HepG2 (cell line): Measurements from ENCODE around the gene COPZ1.

ENCODE experiments used
- CCAR2 ChIP-seq: fragments of 200-400 bp; formaldehyde crosslinking; optimal IDR thresholded peaks from 2 replicates; pipeline ENCODE3; 2018; ENCODE audit warnings: low read depth, mild to moderate bottlenecking, low read length, moderate library complexity
- EP300 ChIP-seq, 3 experiments: sonication (generic) in 1 of 3; formaldehyde crosslinking in 1 of 3; IDR thresholded peaks; 2 replicates each; pipeline versions ENCODE4 v1.5.1 to v1.6.1; 2011 to 2020; ENCODE audit warnings: low read depth in 2 of 3, low read length in 2 of 3, borderline replicate concordance in 1 of 3, improper control_type of control experiment in 1 of 3, mild to moderate bottlenecking in 1 of 3, missing genetic modification reagents in 1 of 3, moderate library complexity in 1 of 3
- LCORL ChIP-seq, 2 experiments: fragments of 450-650 bp in 1 of 2; sonication (generic) in 1 of 2; formaldehyde crosslinking in 1 of 2; IDR thresholded peaks; 2 replicates each; pipeline versions ENCODE4 v1.5.0 to v1.6.1; 2017 to 2020; ENCODE audit warnings: antibody characterized with exemption in 1 of 2, missing genetic modification reagents in 1 of 2
- NR2C2 ChIP-seq: sonication (generic); formaldehyde crosslinking; IDR thresholded peaks from 2 replicates; pipeline ENCODE4 v1.4.0; 2020; ENCODE audit warnings: missing genetic modification reagents, mild to moderate bottlenecking, moderate library complexity, borderline replicate concordance
- POLR2A ChIP-seq, 2 experiments: IDR thresholded peaks; 2 replicates each; pipeline ENCODE4 v1.6.1; 2011; ENCODE audit warnings: low read depth in 2 of 2, low read length in 2 of 2, mild to moderate bottlenecking in 1 of 2, moderate library complexity in 1 of 2; ENCODE audit not compliant: insufficient read depth in 1 of 2
- POLR2AphosphoS5 ChIP-seq: IDR thresholded peaks from 2 replicates; pipeline ENCODE4 v1.6.1; 2012; ENCODE audit warnings: low read depth, low read length
- SRF ChIP-seq: IDR thresholded peaks from 2 replicates; pipeline ENCODE4 v1.6.1; 2011; ENCODE audit warnings: mild to moderate bottlenecking, low read depth, low read length, moderate library complexity
- ZNF101 ChIP-seq: sonication (generic); formaldehyde crosslinking; IDR thresholded peaks from 2 replicates; pipeline ENCODE4 v1.4.0; 2020; ENCODE audit warnings: mild to moderate bottlenecking, low read depth, missing genetic modification reagents, borderline replicate concordance
- ZNF24 ChIP-seq: fragments of 450-650 bp; IDR thresholded peaks from 2 replicates; pipeline ENCODE4 v1.6.1; 2017; ENCODE audit warnings: antibody characterized with exemption, mild to moderate bottlenecking
- ZNF747 ChIP-seq: sonication (generic); formaldehyde crosslinking; IDR thresholded peaks from 2 replicates; pipeline ENCODE4 v1.8.1; 2023; ENCODE audit warnings: missing genetic modification reagents, mild to moderate bottlenecking, borderline replicate concordance
- TF ChIP-seq, protein P1 (sequence below): sonication (generic); formaldehyde crosslinking; IDR thresholded peaks from 2 replicates; pipeline ENCODE4 v1.5.0; 2020; ENCODE audit warnings: mild to moderate bottlenecking, missing genetic modification reagents, moderate library complexity

DNA sequence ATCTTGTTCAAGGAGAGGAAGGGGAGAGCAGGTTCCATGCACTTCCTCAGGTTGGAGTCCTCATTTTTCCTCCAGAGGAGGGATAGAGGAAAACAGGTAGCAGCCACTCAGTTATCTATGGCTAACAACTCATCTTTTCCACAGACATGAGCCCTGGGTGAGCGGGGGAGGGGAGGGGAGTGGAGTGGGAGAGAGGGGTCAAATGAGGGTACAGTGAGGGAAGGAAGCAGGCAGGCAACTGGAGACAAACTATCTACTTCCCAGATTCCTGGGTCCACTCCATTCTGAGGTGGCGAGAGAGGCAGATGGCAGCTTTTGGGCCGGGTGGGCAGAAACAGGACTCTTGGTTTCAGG lies 62.2 kb downstream of the COPZ1 start:
- TF ChIP-seq ZNF747 (CRISPR knock-in tag) (no peak), POLR2AphosphoS5 (no peak), EP300 (IDR thresholded peaks at IDR 0.05; ENCODE audit: low read depth in 2 of 2, low read length in 2 of 2) (no peak), EP300 (CRISPR knock-in tag; IDR thresholded peaks at IDR 0.05; ENCODE audit: borderline replicate concordance) (no peak), ZNF101 (CRISPR knock-in tag) (no peak), NR2C2 (CRISPR knock-in tag) (no peak), LCORL (IDR thresholded peaks at IDR 0.05) (no peak), LCORL (CRISPR knock-in tag; IDR thresholded peaks at IDR 0.05) (no peak), SRF (no peak), CCAR2 (no peak), ZNF24 (no peak), POLR2A (IDR thresholded peaks at IDR 0.05; ENCODE audit: insufficient read depth in 1 of 2, low read depth in 2 of 2, low read length in 2 of 2) (no peak)
- TF ChIP-seq, protein P1, sequence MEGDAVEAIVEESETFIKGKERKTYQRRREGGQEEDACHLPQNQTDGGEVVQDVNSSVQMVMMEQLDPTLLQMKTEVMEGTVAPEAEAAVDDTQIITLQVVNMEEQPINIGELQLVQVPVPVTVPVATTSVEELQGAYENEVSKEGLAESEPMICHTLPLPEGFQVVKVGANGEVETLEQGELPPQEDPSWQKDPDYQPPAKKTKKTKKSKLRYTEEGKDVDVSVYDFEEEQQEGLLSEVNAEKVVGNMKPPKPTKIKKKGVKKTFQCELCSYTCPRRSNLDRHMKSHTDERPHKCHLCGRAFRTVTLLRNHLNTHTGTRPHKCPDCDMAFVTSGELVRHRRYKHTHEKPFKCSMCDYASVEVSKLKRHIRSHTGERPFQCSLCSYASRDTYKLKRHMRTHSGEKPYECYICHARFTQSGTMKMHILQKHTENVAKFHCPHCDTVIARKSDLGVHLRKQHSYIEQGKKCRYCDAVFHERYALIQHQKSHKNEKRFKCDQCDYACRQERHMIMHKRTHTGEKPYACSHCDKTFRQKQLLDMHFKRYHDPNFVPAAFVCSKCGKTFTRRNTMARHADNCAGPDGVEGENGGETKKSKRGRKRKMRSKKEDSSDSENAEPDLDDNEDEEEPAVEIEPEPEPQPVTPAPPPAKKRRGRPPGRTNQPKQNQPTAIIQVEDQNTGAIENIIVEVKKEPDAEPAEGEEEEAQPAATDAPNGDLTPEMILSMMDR (CRISPR knock-in tag) = no peak
